ENCODE results near the gene ADD3.

GRCh38 chr10:109996225-109996624, 11.6 kb upstream of the ADD3 start:
- no peak for TF ChIP-seq CTCF (IDR thresholded peaks at IDR 0.05; ENCODE audit: extremely low read depth in 1 of 2, insufficient read depth in 1 of 2, low read depth in 1 of 2, low read length in 2 of 2)
- TF ChIP-seq POLR2A (IDR thresholded peaks at IDR 0.05; ENCODE audit: low read depth, low read length), result no peak
- TF ChIP-seq JUN (IDR thresholded peaks at IDR 0.05; ENCODE audit: borderline replicate concordance, insufficient read depth, insufficient read length, low read depth), result no peak
- TF ChIP-seq POLR2AphosphoS5 (IDR thresholded peaks at IDR 0.05; ENCODE audit: insufficient read depth, low read depth, low read length), result no peak
- TF ChIP-seq MAX (IDR thresholded peaks at IDR 0.05; ENCODE audit: insufficient read depth, insufficient read length), result no peak
- no peak for TF ChIP-seq EZH2 (IDR thresholded peaks at IDR 0.05; ENCODE audit: borderline replicate concordance, low read depth, low read length, severe bottlenecking)
- TF ChIP-seq GATA2 (IDR thresholded peaks at IDR 0.05; ENCODE audit: insufficient read depth, insufficient read length, low read depth, low read length), result no peak
- TF ChIP-seq FOS (IDR thresholded peaks at IDR 0.05; ENCODE audit: borderline replicate concordance, insufficient read depth, low read length), result no peak
